ENCODE data around the gene TRIM66.

TRIM66 gene

GRCh38 chr11:8649361-8649760, 33.1 kb downstream of the TRIM66 start:
- TF ChIP-seq TAF1 (IDR thresholded peaks at IDR 0.05; ENCODE audit: borderline replicate concordance, insufficient read depth, low read length) (no peak), REST (IDR thresholded peaks at IDR 0.05; ENCODE audit: insufficient read depth in 1 of 2, low read depth in 2 of 2, low read length in 2 of 2) (no peak), POLR2AphosphoS5 (IDR thresholded peaks at IDR 0.05; ENCODE audit: low read depth, low read length) (no peak), FOXP2 (optimal IDR thresholded peaks at IDR 0.05; ENCODE audit: borderline replicate concordance, extremely low read depth, extremely low read length, insufficient read depth) (no peak), SIN3A (IDR thresholded peaks at IDR 0.05; ENCODE audit: borderline replicate concordance, insufficient read depth, low read length) (no peak)

- TF ChIP-seq FOXP2 (optimal IDR thresholded peaks at IDR 0.05; ENCODE audit: borderline replicate concordance, extremely low read depth, extremely low read length, insufficient read depth) (no peak), REST (IDR thresholded peaks at IDR 0.05; ENCODE audit: insufficient read depth in 1 of 2, low read depth in 2 of 2, low read length in 2 of 2) (no peak), POLR2AphosphoS5 (IDR thresholded peaks at IDR 0.05; ENCODE audit: low read depth, low read length) (no peak), SIN3A (IDR thresholded peaks at IDR 0.05; ENCODE audit: borderline replicate concordance, insufficient read depth, low read length) (no peak), TAF1 (IDR thresholded peaks at IDR 0.05; ENCODE audit: borderline replicate concordance, insufficient read depth, low read length) (no peak)
Observed at GRCh38 chr11:8646873-8647272, 35.6 kb downstream of the TRIM66 start.

GRCh38 chr11:8642196-8642841, 40.1 kb downstream of the TRIM66 start:
- no peak for TF ChIP-seq REST (IDR thresholded peaks at IDR 0.05; ENCODE audit: insufficient read depth in 1 of 2, low read depth in 2 of 2, low read length in 2 of 2)

GRCh38 chr11:8641332-8641731, 41.1 kb downstream of the TRIM66 start:
- TF ChIP-seq SIN3A (IDR thresholded peaks at IDR 0.05; ENCODE audit: borderline replicate concordance, insufficient read depth, low read length) (no peak), POLR2AphosphoS5 (IDR thresholded peaks at IDR 0.05; ENCODE audit: low read depth, low read length) (no peak), FOXP2 (optimal IDR thresholded peaks at IDR 0.05; ENCODE audit: borderline replicate concordance, extremely low read depth, extremely low read length, insufficient read depth) (no peak), TAF1 (IDR thresholded peaks at IDR 0.05; ENCODE audit: borderline replicate concordance, insufficient read depth, low read length) (no peak), REST (IDR thresholded peaks at IDR 0.05; ENCODE audit: insufficient read depth in 1 of 2, low read depth in 2 of 2, low read length in 2 of 2) (no peak)
